Regular cardiac myocyte (primary cell): ENCODE results near the gene ITGA8. TPM values are rescaled to one million over a fixed set of nuclear protein-coding genes. Genes with fewer than 3 reads are reported as not detected.

Experiments used
- total RNA-seq: library from RNA; depleted of rRNA; stranded (reverse); fragments of >200 nt; gene quantifications from 2 replicates; pipeline ENCODE4 v1.2.3, GENCODE V29; 2014

Gene ITGA8
- 16.9 and 84.6 TPM in 2 replicates for total RNA-seq

GRCh38 chr10:15719899-15720634 is at the start of gene ITGA8:
TSS of gene ITGA8 (minus strand) at chr10:15719922. CDS start at chr10:15719771, 151 bp downstream.

Other genes starting within 250 kb of the ITGA8 start
- 39.1 and 42.8 TPM in 2 replicates for gene MINDY3, start 140.6 kb upstream of the ITGA8 start, total RNA-seq